Erythroblast (primary cell): ENCODE results near the gene UBAP2.

Experiments used
- GATA1 ChIP-seq: IDR thresholded peaks from 2 replicates; pipeline ENCODE4 v1.6.1; 2011; ENCODE audit warnings: low read depth, mild to moderate bottlenecking, control low read depth, low read length, moderate library complexity
- POLR2A ChIP-seq: IDR thresholded peaks from 2 replicates; pipeline ENCODE4 v1.6.1; 2011; ENCODE audit warnings: mild to moderate bottlenecking, low read length

DNA sequence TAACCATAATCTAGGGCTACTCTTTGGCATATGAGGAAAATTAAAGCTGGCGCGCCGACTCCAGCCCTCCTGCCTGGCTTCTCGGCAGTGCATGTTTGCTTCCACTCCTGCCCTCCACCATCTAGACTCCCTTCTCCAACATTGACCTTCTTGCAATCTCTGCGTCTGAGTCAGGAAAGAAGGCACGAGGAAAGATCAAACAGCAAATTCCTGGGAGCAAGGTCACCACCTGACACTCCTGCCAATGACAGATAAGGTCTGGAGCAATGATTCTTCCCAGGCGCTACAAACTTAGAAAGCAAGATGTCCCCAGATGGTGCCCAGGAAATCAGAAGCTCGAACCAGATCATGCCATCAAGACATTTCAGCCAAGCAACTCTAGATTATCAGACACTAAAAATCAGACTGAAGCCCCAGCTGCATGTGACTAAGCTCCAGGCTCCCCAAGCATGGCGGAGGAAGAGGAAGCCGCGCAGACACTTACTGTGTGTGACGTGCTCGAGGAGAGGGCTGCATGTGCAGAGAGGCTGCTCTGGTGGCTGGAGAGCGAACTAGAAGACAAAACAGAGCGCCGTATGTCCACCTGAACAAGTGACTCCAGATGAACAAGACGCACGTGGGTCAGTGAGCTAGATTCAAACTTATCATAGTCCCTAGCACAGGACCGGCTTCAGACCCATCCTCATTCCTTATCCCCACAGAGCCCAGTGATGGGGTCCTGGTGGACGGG is 116.4 kb downstream of the UBAP2 start:
- TF ChIP-seq POLR2A (no peak), GATA1 (no peak)
